ENCODE results near the gene GDF11.

GDF11 gene

DNA sequence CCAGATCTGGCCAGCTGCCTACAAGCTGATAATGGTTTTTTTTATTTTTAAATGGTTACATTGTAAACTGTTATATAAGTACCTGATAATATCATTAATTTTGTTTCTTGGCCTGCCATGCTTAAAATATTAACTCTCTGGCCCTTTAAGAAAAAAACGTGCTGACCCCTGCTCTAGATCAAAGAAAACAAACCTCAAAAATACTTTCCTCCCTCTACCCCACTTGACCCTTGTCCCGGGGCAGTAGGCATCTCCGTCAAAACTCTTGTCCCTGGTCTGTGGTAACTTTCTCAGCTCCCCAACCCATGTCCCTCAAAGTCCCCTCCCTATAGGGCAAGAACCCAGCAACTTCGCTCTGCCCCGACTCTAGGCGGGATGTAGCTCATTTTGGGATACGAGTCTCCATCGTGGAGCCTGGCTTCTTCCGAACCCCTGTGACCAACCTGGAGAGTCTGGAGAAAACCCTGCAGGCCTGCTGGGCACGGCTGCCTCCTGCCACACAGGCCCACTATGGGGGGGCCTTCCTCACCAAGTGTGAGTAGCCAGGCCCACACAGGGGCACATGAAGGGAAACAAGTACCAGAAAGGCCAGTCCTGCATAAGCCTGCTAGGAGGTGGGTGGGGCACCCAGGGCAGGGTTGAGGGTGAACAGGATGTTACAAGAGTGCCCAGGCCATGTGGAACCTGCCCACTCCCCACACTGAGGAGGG, 19.3 kb upstream of the GDF11 start:
- no peak for DNase-seq (ENCODE audit: low read depth)

- DNase-seq (ENCODE audit: low read depth), result peak; percentile 27
Observed at GRCh38 chr12:55724226-55724939, 18.5 kb upstream of the GDF11 start.

DNA sequence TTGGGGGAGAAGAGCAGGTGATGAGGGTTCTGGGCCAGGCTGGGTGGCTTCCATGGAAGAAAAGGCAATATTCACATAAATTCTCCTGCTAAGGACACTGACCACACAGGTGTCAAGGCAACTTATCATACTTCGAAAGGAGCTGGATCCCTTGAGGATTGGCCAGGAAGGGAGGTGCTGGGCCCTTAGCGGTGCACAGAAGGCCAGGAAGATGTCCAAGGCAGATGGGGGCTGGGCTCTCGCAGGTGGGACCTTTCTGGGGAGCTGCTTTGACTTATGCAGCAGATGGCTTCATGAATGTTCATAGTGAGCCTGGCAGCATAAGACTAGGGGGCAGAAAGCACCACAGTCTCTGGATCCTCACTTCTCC, 18.0 kb upstream of the GDF11 start:
- no peak for DNase-seq (ENCODE audit: low read depth)

DNA sequence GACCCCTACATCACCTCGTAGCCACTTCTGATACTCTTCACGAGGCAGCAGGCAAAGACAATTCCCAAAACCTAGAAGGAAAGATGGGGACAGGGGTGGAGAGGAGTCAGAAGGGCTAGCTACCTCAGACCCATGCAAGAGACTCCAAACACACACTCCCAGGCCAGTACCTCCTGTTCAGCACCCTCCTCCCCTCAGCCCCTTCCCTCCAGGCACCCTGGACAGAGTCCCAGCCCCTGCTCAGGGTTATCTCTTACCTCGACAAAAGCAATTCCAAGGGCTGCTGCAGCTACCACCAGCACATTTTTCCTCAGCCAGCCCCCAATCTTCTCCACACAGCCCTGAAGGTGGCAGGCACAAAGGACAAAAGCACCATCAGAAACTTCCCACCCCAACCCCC, 17.4 kb upstream of the GDF11 start:
- no peak for DNase-seq (ENCODE audit: low read depth)

GRCh38 chr12:55726971-55727370, 16.0 kb upstream of the GDF11 start:
- DNase-seq (ENCODE audit: low read depth), result no peak

DNA sequence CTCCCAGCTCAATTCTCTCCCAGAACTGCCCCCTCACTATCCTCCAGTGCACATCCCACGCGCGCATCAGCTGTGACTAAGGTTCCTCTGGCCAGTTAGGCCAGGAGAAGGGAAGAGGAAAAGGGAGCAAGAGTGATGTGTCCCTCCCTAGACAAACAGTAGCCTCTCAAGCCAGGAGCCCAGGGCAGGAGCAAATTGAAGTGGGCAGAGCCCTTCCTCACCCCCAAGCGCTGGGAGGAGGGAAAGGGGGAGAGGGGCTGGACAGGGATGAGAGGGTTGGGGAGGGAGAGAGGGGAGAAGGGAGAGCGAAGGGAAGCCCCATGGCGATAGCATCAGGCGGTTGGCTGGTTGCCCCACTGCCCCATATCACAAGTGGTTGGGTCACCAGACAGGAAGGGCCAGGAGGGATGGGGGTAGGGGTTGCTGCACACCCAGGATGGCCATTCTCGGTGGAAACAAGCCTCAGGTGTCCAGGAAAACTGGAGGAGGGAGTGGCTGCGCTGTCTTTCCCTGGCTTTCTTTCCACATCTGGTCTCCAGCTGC, 15.2 kb upstream of the GDF11 start:
- DNase-seq (ENCODE audit: low read depth), result no peak

DNA sequence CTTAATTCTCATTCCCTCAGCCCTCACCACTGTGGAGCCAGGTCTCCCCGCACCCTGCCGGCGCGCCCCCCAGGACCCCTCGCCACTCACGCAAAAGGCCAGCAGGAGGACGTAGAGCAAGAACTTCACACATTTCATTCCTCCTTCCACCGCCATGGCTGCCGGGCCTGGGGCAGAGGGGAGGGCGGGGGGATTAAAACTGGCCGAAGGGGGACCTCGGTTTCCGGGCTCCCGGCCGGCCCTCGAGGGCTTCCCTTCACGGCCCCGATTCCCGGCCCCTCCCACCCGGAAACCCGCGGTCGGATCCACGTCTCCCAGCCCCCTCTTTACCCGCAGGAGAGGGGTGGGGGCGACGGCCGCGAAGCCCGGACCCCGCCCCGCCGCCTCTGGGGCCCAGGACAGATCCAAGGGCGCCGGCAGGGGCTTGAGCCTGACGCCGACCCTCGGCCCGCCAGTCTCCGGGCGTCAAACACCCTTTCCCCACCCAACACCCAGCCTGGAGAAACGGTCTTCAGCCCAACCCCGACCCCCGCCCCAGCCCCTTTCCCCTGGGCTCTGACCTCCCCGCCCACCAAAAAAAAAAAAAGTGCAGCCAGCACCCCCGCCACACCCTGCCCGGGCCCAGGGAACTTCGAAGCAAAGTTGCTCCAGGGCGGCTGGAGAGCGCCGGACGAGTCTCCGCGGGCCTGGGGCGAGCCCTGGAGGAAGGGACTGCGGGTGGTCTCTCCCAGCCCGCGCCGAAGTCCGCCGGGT, 14.6 kb upstream of the GDF11 start:
- DNase-seq (ENCODE audit: low read depth), result no peak

DNA sequence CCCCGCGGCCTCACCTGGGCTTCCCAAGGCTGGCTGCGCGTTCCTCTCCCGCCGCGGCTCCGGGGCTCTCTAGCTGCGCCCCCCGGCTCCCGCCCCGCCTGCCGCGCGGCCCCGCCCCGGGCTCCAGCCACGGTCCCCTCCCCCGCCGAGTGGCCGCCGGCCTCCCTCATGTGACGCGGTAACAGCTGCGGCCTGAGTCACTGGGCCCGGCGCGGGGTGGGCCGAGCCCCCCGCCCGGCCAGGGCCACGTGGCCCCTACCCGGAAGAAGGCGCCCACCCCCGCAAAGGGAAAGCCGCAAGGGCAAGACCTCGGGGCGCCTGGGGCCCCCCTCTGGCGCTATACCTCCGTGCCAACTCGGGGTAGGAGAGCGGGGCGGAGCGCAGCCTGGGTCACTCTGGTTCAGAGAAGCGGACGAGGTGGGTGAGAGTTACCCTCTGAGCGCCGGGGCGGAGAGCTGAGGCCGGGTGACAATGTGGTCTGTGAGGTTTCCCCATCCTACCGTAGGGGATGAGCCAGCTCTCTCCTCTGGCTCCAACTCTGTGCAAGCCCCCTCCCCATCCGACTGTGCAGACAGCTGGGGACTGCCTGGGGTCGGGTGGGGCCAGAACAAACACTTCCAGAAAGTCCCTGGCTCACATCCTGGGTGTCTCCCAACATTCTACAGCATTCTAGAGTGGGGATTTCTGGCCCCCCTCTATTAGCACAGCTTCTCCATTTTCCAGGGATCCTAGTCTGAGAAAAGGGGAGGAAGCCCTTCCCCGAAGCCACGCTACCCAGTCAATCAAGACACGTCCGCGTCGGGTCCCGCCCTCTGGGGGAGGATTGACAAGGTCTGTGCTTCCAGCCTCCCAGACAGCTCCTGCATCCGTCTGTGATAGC, 13.7 kb upstream of the GDF11 start, which contains the start of gene CD63:
Gene CD63, minus strand, starts transcription at position 71 of the 880 bp plus-strand sequence. CDS start 668 bp downstream, outside the sequence.
- DNase-seq (ENCODE audit: low read depth), result peak; percentile 69

GRCh38 chr12:55729819-55730818, 12.8 kb upstream of the GDF11 start:
- DNase-seq (ENCODE audit: low read depth), result no peak

DNA sequence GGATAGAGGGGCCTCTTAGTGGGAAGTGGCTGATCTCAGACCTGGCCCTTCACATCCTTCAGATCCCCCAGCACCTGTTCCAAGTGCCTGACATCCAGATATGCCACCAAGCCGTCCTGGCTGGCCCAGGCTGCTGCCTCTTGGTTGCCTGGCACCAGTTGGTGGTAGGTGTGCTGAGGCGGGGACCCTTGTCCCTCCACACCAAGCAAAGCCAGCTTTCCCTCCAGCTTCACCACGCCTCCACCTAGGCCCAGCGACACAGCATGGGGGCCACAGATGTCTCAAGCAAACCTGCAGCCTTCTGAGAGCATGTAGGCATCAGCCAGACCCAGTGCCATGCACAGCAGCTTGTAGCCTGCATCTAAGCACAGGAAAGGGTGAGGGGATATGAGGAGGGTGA, 10.6 kb upstream of the GDF11 start:
- DNase-seq (ENCODE audit: low read depth), result no peak

DNA sequence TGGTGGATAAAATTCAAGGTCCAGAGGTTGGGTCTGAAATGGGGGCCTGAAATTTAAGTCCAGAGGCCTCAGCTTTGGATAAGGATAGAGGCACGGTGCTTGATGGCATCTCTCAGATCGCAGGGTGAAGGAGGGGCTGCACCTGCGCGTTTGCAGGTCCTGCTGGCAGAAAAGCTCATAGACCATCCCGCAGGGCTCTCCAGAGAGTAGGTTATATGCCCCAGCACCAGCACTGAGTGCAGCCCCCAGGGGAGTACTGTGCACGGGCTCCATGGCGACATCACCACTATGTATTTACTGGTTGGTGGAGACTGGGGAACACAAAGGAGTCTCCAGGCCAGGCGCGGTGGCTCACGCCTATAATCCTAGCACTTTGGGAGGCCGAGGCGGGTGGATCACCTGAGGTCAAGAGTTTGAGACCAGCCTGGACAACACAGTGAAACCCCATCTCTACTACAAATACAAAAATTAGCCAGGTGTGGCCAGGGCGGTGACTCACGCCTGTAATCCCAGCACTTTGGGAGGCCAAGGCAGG, 9.8 kb upstream of the GDF11 start:
- DNase-seq (ENCODE audit: low read depth), result no peak

DNA sequence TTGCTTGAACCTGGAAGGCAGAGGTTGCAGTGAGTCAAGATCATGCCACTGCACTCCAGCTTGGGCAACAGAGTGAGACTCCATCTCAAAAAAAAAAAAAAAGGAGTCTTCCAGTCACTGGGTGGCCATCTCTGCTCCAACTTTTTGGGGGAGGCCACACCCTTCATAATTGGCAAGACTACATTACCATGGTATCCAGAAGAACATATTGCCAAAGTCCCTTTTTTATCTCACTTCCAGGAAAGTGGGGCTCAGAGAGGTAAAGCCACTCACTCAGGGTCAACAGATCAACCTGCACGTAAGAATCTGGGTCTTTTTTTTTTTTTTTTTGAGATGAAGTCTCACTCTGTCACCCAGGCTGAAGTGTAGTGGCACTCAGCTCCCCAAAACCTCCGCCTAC, 9.1 kb upstream of the GDF11 start:
- no peak for DNase-seq (ENCODE audit: low read depth)

GRCh38 chr12:55734595-55734994, 8.3 kb upstream of the GDF11 start:
- DNase-seq (ENCODE audit: low read depth), result no peak

- DNase-seq (ENCODE audit: low read depth), result no peak
Observed at GRCh38 chr12:55736076-55736475, 6.8 kb upstream of the GDF11 start.

DNA sequence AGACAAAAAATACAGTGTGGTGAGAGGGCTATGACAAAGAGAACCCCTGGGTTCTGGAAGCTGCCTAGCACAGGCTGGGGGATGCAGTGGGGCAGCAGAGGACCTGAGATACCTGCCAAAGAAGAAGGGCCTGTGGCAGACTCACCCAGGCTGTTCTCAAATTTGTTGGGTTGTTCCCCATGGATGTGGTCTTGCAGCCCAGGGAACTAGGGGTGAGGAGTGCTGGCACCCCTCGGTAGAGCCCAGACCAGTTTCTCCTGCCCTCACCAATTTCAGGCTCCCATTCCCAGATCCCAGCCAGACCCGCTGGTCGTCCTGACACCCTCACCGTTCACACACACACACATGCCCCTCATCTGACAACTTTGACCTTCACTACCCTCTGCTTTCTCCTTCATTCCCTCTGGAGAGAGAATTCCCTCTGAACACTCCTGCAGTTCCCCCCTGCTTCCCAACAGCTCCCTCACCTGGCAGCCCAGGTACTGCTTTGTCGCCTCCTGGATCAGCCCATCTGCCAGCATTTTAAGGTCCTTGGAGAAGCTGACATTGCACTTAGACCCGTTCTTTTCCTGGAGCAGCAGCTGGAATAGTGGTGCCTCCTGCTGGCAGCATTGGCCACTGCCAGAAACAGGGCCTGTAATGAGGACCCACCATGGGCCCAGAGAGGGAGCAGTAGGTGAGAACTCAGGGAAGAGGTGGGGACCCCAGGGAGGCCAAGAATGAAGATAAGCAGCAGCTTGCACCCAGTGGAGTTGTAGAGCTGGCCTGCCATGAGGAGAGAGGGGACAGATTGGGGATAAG, 5.9 kb upstream of the GDF11 start:
- no peak for DNase-seq (ENCODE audit: low read depth)

DNA sequence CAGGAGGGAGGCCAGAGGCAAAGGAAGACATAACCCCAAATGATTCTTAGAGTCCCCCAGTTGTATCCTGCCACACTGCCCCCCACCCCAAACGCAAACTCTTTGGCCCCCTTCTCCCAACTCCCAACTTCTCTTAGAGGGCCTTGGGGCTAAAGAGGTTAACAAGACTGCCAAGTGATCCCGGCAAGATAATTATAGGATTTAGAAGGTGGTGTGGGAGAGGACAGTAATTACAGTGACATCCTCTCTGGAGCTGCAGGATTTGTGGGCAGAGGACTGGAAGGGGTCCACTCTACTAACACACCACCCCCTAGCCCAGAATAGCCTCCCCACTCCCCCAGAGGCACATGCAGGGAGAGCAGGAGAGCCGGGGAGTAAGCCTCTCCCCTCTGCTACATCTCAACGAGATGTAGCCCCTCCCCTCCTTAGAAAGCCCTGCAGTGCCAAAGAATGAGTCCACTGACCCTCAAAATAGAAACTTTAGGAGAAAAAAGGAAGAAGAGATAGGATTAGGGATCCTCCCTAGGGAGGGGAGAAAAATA, 5.3 kb upstream of the GDF11 start:
- DNase-seq (ENCODE audit: low read depth), result no peak

DNA sequence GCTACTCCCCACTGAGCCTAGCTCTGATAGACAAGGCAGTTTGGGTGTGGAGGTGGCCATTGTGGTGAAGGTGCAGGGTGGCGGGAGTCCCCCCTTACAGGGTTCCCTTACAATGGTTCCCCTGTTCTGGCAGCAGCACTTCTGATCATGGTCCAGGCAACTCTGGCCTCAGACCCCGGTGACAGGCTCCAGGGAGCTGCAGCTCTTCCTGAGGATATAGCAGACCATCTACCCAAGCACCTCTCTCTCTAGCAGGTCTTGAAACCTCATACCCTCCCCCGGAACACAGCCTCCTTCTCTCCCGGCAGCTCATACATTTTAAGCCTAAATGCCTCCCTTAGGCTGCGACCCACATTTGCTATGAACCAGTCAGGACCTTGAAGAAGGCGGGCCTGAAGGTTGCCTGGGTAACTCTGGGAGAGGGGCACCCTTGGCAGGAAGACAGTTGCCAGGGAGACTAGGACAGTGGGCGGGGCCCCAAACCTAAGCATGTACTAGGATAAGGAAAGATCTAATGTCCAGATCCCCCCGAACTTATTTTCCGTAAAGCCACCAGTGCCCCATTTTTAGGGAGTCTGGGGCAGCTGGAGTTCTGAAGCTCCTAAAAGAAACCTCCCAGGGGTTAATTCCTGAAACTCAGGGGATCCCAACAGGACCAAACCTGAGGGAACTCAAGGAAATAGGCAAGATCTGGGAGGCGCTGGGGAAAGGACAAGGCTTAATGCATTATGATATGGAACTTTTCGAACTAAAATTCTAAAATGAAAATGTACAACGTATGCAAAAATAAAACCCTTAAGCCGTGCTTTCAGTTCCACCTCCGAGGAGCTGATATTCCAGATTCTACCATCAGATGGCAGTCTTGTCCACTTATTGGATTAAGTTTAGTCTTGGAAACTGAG, 4.5 kb upstream of the GDF11 start:
- peak; percentile 41 for DNase-seq (ENCODE audit: low read depth)

DNA sequence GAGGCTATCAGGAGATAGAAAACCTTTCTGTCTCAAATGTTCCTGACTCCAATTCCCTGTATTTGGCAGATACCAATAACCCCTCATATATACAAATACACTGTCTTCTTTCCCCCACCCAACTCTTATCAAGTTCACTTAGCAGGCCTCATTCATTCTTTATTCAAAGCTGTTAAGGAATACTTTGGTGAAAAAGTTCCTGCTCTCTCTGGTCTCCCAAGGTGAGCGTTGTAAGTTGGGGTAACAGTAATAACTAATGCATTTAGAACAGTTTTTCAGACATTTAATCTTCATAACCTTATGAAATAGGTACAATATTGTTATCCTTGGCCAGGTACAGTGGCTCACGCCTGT, 3.9 kb upstream of the GDF11 start:
- no peak for DNase-seq (ENCODE audit: low read depth)

Measured in stimulated activated CD8-positive, alpha-beta memory T cell treated with anti-CD3 and anti-CD28 coated beads, Interleukin-12 subunit alpha, Interleukin-12 subunit beta, amount 100 ng/mL, for 4 hours (primary cell).